Stimulated activated CD4-positive, alpha-beta T cell treated with anti-CD3 and anti-CD28 coated beads, Interleukin-2, amount 100 ng/mL, for 4 hours (primary cell): ENCODE results near the gene ANKK1.

ENCODE experiments used
- DNase-seq: peaks from one replicate; pipeline ENCODE4 v3.0.0-alpha.2; 2020; ENCODE audit warnings: low read depth

ANKK1 gene

GRCh38 chr11:113408887-113409286, 21.3 kb downstream of the ANKK1 start:
- DNase-seq: no peak

- no peak for DNase-seq
Observed at GRCh38 chr11:113409526-113409925, 21.9 kb downstream of the ANKK1 start.

GRCh38 chr11:113410414-113411135, 23.0 kb downstream of the ANKK1 start:
- no peak for DNase-seq

- DNase-seq: no peak
Observed at GRCh38 chr11:113411536-113411935, 24.0 kb downstream of the ANKK1 start.

- no peak for DNase-seq
Observed at GRCh38 chr11:113412675-113413074, 25.1 kb downstream of the ANKK1 start.

- DNase-seq: no peak
Observed at GRCh38 chr11:113415343-113415742, 27.8 kb downstream of the ANKK1 start.

GRCh38 chr11:113417428-113417827, 29.8 kb downstream of the ANKK1 start:
- no peak for DNase-seq

GRCh38 chr11:113419454-113420003, 31.9 kb downstream of the ANKK1 start:
- no peak for DNase-seq

- no peak for DNase-seq
Observed at GRCh38 chr11:113420808-113421207, 33.2 kb downstream of the ANKK1 start.

GRCh38 chr11:113426686-113427085, 39.1 kb downstream of the ANKK1 start:
- DNase-seq: no peak

- DNase-seq: no peak
Observed at GRCh38 chr11:113431746-113432145, 44.2 kb downstream of the ANKK1 start.

- DNase-seq: no peak
Observed at GRCh38 chr11:113435190-113435968, 47.8 kb downstream of the ANKK1 start.

- DNase-seq: no peak
Observed at GRCh38 chr11:113436672-113437252, 49.2 kb downstream of the ANKK1 start.

- DNase-seq: no peak
Observed at GRCh38 chr11:113440816-113441215, 53.2 kb downstream of the ANKK1 start.

GRCh38 chr11:113444502-113445123, 57.0 kb downstream of the ANKK1 start:
- DNase-seq: no peak

- no peak for DNase-seq
Observed at GRCh38 chr11:113446112-113446511, 58.5 kb downstream of the ANKK1 start.

- DNase-seq: no peak
Observed at GRCh38 chr11:113446938-113447337, 59.4 kb downstream of the ANKK1 start.

- DNase-seq: no peak
Observed at GRCh38 chr11:113447621-113448315, 60.2 kb downstream of the ANKK1 start.

- no peak for DNase-seq
Observed at GRCh38 chr11:113448316-113448677, 60.7 kb downstream of the ANKK1 start.

- no peak for DNase-seq
Observed at GRCh38 chr11:113449743-113450142, 62.2 kb downstream of the ANKK1 start.
